HS-5 (cell line): ENCODE data around the gene CDH13.

Experiments used
- DNase-seq: peaks from one replicate; pipeline ENCODE4 v3.0.0-alpha.2; 2012; ENCODE audit warnings: low read depth

Gene CDH13

DNA sequence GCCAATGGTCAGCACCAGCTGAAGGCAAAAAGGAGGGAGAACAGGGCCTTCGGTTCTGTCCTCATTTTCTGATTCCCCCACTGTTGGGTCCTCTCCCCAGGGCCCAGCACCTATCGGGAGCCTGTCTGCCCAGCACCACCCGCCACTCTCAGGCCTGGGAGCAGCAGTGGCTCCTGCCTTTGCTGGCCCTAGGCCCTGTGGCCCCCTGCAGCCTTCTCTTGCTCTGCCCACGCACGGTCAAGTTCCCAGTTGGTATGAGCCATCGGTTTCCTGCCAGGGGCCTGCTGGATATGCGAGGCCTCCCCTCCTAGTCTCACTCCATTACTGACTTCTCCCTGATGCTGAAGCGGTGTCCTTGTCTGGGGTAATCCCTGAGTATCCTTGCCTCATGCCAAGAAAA, 1218.5 kb downstream of the CDH13 start:
- no peak for DNase-seq

DNA sequence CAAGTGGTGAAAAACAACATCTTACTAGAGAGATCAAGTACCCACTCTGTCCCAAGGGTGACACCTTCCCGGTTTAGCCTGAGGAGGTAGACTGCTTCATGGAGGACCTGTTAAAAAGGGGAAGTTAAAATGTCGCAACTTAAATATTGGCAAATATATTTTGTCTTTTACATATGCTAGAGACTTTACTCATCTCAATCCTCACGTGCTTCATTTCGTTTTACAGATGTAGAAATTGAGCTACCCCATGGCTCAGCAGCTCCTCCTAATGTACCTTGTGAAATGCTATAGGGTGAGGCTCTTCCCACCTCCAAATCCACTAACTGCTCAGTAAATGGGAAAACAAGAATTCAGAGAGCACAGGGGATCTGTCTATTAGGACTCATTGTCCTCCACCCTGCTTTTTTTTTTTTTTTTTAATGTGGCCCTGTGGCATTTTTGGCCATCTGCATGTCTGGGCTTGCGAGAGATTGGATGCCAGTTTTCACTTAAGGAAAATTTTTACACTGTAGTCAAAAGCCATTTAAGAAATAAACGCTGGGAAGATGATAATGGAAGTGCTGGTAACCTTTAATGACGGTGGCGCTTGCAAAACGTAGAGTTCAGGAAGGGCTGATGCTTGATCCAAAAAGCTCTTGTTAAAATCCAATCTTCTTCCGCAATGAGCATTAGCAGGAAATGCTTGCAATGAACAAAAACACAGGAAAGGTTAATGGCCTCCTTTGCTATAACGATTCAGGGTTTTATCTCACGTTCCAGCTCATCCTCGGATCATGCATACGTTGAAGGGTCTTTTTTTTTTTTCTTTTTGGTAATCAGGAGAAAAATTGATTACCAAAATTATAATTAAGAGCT, 1220.8 kb downstream of the CDH13 start:
- DNase-seq = no peak

DNA sequence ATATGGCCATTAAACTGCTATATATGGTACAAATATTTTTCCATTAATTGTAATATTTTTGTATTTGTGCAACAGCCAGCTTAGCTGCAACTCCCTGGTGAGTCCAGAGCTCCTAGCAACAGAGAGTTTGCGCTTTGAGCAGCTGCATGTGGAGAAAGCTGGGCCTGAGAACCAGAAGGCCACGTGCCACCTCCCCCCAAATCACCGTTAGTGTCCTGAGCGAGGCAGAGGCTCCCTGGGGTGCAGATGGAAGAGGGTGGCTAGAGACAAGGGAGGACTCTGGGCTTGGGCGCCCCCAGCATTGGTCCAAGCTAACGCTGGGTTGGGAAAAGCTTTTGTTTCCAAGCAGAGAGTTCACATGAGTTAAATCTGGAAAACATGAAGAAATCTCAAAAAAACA, 1222.7 kb downstream of the CDH13 start:
- no peak for DNase-seq
